Loucy (cell line): Measurements from ENCODE around the gene RORB.

Source experiments
- H2AFZ ChIP-seq: fragments of 200-600 bp; sonication (generic); 2 replicates; pipeline ENCODE4 v1.6.0; 2016; ENCODE audit warnings: antibody characterized with exemption, mild to moderate bottlenecking, low read length, moderate library complexity
- H3F3A ChIP-seq: fragments of 200-600 bp; 2 replicates; pipeline ENCODE4 v1.6.0; 2016; ENCODE audit warnings: antibody characterized with exemption, low read depth, mild to moderate bottlenecking
- H3K27me3 ChIP-seq: fragments of 200-600 bp; sonication (generic); 2 replicates; pipeline ENCODE4 v1.6.1; 2014; ENCODE audit warnings: low read length, mild to moderate bottlenecking; ENCODE audit not compliant: insufficient read depth, poor library complexity, severe bottlenecking
- H3K36me3 ChIP-seq: fragments of 200-600 bp; sonication (generic); 2 replicates; pipeline ENCODE4 v1.6.1; 2016; ENCODE audit warnings: low read length; ENCODE audit not compliant: insufficient read depth
- H3K4me1 ChIP-seq: fragments of 200-600 bp; sonication (generic); 2 replicates; pipeline ENCODE4 v1.5.1; 2014; ENCODE audit warnings: low read length, mild to moderate bottlenecking; ENCODE audit not compliant: insufficient read depth, poor library complexity, severe bottlenecking
- H3K4me2 ChIP-seq: fragments of 200-600 bp; sonication (generic); 2 replicates; pipeline ENCODE4 v1.6.0; 2014; ENCODE audit warnings: antibody characterized with exemption, low read length, low read depth, mild to moderate bottlenecking; ENCODE audit not compliant: poor library complexity, severe bottlenecking
- H3K4me3 ChIP-seq: fragments of 200-600 bp; sonication (generic); 2 replicates; pipeline ENCODE4 v1.5.1; 2014; ENCODE audit warnings: low read length, mild to moderate bottlenecking, mixed read lengths; ENCODE audit not compliant: poor library complexity, severe bottlenecking
- H3K79me2 ChIP-seq: fragments of 200-600 bp; sonication (generic); 2 replicates; pipeline ENCODE4 v1.6.1; 2014; ENCODE audit warnings: low read length; ENCODE audit not compliant: insufficient read depth
- H3K9ac ChIP-seq: fragments of 200-600 bp; sonication (generic); 2 replicates; pipeline ENCODE4 v1.6.0; 2014; ENCODE audit warnings: mild to moderate bottlenecking, low read depth, low read length, moderate library complexity; ENCODE audit not compliant: poor library complexity, severe bottlenecking
- H3K9me2 ChIP-seq: fragments of 200-600 bp; sonication (generic); replicated peaks from 2 replicates; pipeline ENCODE4 v1.6.1; 2016; ENCODE audit warnings: low read depth, low read length, mixed read lengths
- H3K9me3 ChIP-seq: fragments of 200-600 bp; sonication (generic); 2 replicates; pipeline ENCODE4 v1.6.1; 2014; ENCODE audit warnings: mild to moderate bottlenecking, antibody characterized with exemption, low read length, low read depth; ENCODE audit not compliant: insufficient read depth
- H4K20me1 ChIP-seq: fragments of 200-600 bp; sonication (generic); 2 replicates; pipeline ENCODE4 v1.6.0; 2014; ENCODE audit warnings: antibody characterized with exemption, low read length, mild to moderate bottlenecking; ENCODE audit not compliant: insufficient read depth, poor library complexity, severe bottlenecking
- CTCF ChIP-seq: fragments of 200-600 bp; sonication (generic); conservative IDR thresholded peaks from 2 replicates; pipeline ENCODE4 v1.5.1; 2014; ENCODE audit warnings: mild to moderate bottlenecking, antibody characterized with exemption, low read length
- EZH2phosphoT487 ChIP-seq: fragments of 200-600 bp; IDR thresholded peaks from 2 replicates; pipeline ENCODE4 v1.6.1; 2018; ENCODE audit warnings: antibody characterized with exemption, mild to moderate bottlenecking, moderate library complexity, borderline replicate concordance

RORB gene

GRCh38 chr9:74719306-74719705 is 222.2 kb downstream of the RORB start:
- Histone ChIP-seq H3K79me2 (no peaks in the 10 kb centered on the region), H3K36me3 (no peaks in the 10 kb centered on the region), H3K4me1 (no peaks in the 10 kb centered on the region), H3K4me3 (no peak overlapping the region), H2AFZ (no peak overlapping the region), H3F3A (no peaks in the 10 kb centered on the region), H3K9me2 (no peaks in the 10 kb centered on the region), H4K20me1 (no peaks in the 10 kb centered on the region), H3K9ac (no peak overlapping the region), H3K27me3 (no peaks in the 10 kb centered on the region), H3K4me2 (no peak overlapping the region), H3K9me3 (no peaks in the 10 kb centered on the region)
- TF ChIP-seq EZH2phosphoT487 = no peak

- no peak overlapping the region for H3K9ac ChIP-seq
- H3K36me3 ChIP-seq = no peaks in the 10 kb centered on the region
- no peaks in the 10 kb centered on the region for H4K20me1 ChIP-seq
- H3K4me1 ChIP-seq = no peaks in the 10 kb centered on the region
- TF ChIP-seq CTCF (no peak), EZH2phosphoT487 (no peak)
- H3K4me2 ChIP-seq = no peak overlapping the region
- no peak overlapping the region for H2AFZ ChIP-seq
- H3F3A ChIP-seq = no peaks in the 10 kb centered on the region
- no peaks in the 10 kb centered on the region for H3K27me3 ChIP-seq
- no peak overlapping the region for H3K4me3 ChIP-seq
- H3K9me3 ChIP-seq = no peaks in the 10 kb centered on the region
- H3K9me2 ChIP-seq = no peaks in the 10 kb centered on the region
- no peaks in the 10 kb centered on the region for H3K79me2 ChIP-seq
Measured at GRCh38 chr9:74721696-74722660, 224.8 kb downstream of the RORB start.

- H2AFZ ChIP-seq = no peak overlapping the region
- no peak for TF ChIP-seq CTCF
- no peak for TF ChIP-seq EZH2phosphoT487
- peaks cover 5% of the 10 kb centered on the region for H3K4me1 ChIP-seq
- H3K4me2 ChIP-seq = no peak overlapping the region
- H3K9me2 ChIP-seq = no peaks in the 10 kb centered on the region
- H3K79me2 ChIP-seq = no peaks in the 10 kb centered on the region
- H3K4me3 ChIP-seq = no peak overlapping the region
- H4K20me1 ChIP-seq = no peaks in the 10 kb centered on the region
- no peaks in the 10 kb centered on the region for H3K9me3 ChIP-seq
- no peak overlapping the region for H3K9ac ChIP-seq
- H3F3A ChIP-seq = no peaks in the 10 kb centered on the region
- no peaks in the 10 kb centered on the region for H3K36me3 ChIP-seq
- no peaks in the 10 kb centered on the region for H3K27me3 ChIP-seq
Measured at GRCh38 chr9:74724317-74724716, 227.2 kb downstream of the RORB start.
